DMS 273 treated with DMSO at 0.1 percent for 48 hours (cell line): ENCODE data around the gene ZMIZ2.
"Not testable (repeated sequence)": the region's sequence is repeated elsewhere in the genome, so short reads cannot be mapped to it uniquely, and the experiment has no call there.

ENCODE experiments used
- DNase-seq: peaks from one replicate; lab custom pipeline; 2025; lab: John Stamatoyannopoulos, UW

Gene ZMIZ2

DNA sequence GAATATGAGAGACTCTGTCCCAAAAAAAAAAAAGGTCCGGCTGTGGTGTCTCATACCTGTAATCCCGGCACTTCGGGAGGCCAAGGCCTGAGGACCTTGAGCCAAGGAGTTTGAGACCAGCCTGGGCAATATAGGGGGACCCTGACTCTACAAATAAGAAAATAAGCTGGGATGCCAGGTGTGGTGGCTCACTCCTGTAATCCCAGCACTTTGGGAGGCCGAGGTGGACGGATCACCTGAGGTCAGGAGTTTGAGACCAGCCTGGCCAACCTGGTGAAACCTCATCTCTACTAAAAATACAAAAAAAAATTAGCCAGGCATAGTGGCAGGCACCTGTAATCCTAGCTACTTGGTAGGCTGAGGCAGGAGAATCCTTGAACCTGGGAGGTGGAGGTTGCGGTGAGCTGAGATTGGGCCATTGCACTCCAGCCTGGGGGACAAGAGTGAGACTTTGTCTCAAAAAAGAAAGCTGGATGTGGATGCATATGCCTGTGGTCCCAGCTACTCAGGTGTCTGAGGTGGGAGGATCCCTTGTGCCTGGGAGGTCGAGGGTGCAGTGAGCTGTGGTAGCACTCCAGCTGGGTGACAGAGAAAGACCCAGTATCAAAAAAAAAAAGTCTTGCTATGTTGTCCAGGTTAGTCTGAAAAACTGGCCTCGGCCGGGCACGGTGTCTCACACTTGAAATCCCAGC, 55.3 kb downstream of the ZMIZ2 start:
- not testable (repeated sequence) for DNase-seq

- no peak for DNase-seq
Measured at GRCh38 chr7:44805950-44806349, 57.3 kb downstream of the ZMIZ2 start.

GRCh38 chr7:44808914-44809393, 60.3 kb downstream of the ZMIZ2 start:
- DNase-seq, result no peak

DNA sequence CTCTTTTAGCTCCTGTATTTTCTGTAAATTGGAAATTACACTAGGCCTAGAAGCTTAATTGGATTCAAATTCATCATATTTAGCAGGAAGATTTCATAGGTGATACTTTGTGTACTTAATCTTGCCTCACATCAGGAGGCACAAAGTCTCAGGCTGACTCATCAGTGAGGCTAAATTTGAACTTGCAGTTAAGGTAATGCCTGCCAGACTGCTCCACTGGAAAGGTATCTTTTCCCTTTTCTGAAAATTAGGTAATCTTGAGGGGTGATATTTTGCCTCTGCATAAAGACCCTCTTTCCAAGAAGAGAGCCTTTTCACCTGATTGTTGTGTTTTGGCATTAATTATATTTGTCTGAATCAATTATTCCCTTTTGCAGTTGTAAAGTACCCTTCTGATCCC, 62.4 kb downstream of the ZMIZ2 start:
- no peak for DNase-seq

GRCh38 chr7:44811571-44811970, 62.9 kb downstream of the ZMIZ2 start:
- DNase-seq, result no peak

- no peak for DNase-seq
Measured at GRCh38 chr7:44814919-44815318, 66.3 kb downstream of the ZMIZ2 start.

DNA sequence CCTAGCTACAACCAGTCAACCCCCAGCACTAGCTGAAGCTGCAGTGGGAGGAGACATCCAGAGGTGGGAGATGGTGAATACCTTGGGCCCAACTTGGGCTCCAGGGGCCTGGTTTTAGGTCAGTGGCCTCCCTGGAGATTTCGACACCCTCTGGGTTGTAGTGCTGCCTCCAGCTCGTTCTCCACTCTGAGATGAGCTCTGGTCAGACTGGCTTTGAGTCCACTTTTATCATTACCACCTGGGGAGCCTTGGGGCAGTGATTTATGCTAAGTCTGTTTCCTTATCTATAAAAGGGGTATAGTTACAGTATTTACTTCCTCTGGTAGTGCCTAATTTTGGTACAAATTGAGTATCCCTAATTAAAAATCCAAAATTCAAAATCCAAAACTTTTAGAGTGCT, 70.6 kb downstream of the ZMIZ2 start:
- no peak for DNase-seq
